ENCODE results near the gene CALR3.
"Not testable (repeated sequence)": the region's sequence is repeated elsewhere in the genome, so short reads cannot be mapped to it uniquely, and the experiment has no call there.

The CALR3 gene

GRCh38 chr19:16506961-16507360 is 11.0 kb upstream of the CALR3 start:
- H4K20me1 ChIP-seq (ENCODE audit: low read depth, low read length): no peaks in the 10 kb centered on the region
- H3K79me2 ChIP-seq (ENCODE audit: insufficient read depth, low read length): no peaks in the 10 kb centered on the region
- H2AFZ ChIP-seq (ENCODE audit: low read depth, low read length, severe bottlenecking): no peak overlapping the region
- no peaks in the 10 kb centered on the region for H3K27me3 ChIP-seq (ENCODE audit: low read length)
- no peak overlapping the region for H3K27ac ChIP-seq (ENCODE audit: low read depth, low read length)
- no peak for TF ChIP-seq EZH2phosphoT487 (conservative IDR thresholded peaks at IDR 0.05; ENCODE audit: low read length)
- TF ChIP-seq, protein P1, sequence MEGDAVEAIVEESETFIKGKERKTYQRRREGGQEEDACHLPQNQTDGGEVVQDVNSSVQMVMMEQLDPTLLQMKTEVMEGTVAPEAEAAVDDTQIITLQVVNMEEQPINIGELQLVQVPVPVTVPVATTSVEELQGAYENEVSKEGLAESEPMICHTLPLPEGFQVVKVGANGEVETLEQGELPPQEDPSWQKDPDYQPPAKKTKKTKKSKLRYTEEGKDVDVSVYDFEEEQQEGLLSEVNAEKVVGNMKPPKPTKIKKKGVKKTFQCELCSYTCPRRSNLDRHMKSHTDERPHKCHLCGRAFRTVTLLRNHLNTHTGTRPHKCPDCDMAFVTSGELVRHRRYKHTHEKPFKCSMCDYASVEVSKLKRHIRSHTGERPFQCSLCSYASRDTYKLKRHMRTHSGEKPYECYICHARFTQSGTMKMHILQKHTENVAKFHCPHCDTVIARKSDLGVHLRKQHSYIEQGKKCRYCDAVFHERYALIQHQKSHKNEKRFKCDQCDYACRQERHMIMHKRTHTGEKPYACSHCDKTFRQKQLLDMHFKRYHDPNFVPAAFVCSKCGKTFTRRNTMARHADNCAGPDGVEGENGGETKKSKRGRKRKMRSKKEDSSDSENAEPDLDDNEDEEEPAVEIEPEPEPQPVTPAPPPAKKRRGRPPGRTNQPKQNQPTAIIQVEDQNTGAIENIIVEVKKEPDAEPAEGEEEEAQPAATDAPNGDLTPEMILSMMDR (IDR thresholded peaks at IDR 0.05; ENCODE audit: insufficient read depth, low read length, poor library complexity, severe bottlenecking): no peak
- no peak overlapping the region for H3K9ac ChIP-seq (ENCODE audit: low read length)
- no peaks in the 10 kb centered on the region for H3K36me3 ChIP-seq (ENCODE audit: low read length)
- no peaks in the 10 kb centered on the region for H3F3A ChIP-seq (ENCODE audit: insufficient read depth)
- H3K9me3 ChIP-seq (ENCODE audit: insufficient read depth, low read length): no peaks in the 10 kb centered on the region
- H3K4me2 ChIP-seq (ENCODE audit: low read depth, low read length, poor library complexity, severe bottlenecking): no peak overlapping the region
- H3K9me2 ChIP-seq (replicated peaks; ENCODE audit: insufficient read depth, low read length): no peaks in the 10 kb centered on the region
- H3K4me3 ChIP-seq (ENCODE audit: insufficient read depth, low read length, poor library complexity, severe bottlenecking): no peak overlapping the region

GRCh38 chr19:16506161-16506560 is 10.2 kb upstream of the CALR3 start:
- H3K36me3 ChIP-seq (ENCODE audit: low read length): not testable (repeated sequence)

GRCh38 chr19:16504271-16504670 is 8.3 kb upstream of the CALR3 start:
- Histone ChIP-seq H3K79me2 (ENCODE audit: insufficient read depth, low read length) (no peaks in the 10 kb centered on the region), H3K27me3 (ENCODE audit: low read length) (no peaks in the 10 kb centered on the region), H3F3A (ENCODE audit: insufficient read depth) (no peaks in the 10 kb centered on the region), H3K9ac (ENCODE audit: low read length) (no peak overlapping the region), H3K4me2 (ENCODE audit: low read depth, low read length, poor library complexity, severe bottlenecking) (no peak overlapping the region), H4K20me1 (ENCODE audit: low read depth, low read length) (no peaks in the 10 kb centered on the region), H3K9me3 (ENCODE audit: insufficient read depth, low read length) (no peaks in the 10 kb centered on the region), H3K36me3 (ENCODE audit: low read length) (no peaks in the 10 kb centered on the region), H3K4me3 (ENCODE audit: insufficient read depth, low read length, poor library complexity, severe bottlenecking) (no peak overlapping the region), H2AFZ (ENCODE audit: low read depth, low read length, severe bottlenecking) (no peak overlapping the region), H3K27ac (ENCODE audit: low read depth, low read length) (no peak overlapping the region), H3K9me2 (replicated peaks; ENCODE audit: insufficient read depth, low read length) (no peaks in the 10 kb centered on the region)
- TF ChIP-seq, protein P1 (IDR thresholded peaks at IDR 0.05; ENCODE audit: insufficient read depth, low read length, poor library complexity, severe bottlenecking): no peak
- no peak for TF ChIP-seq EZH2phosphoT487 (conservative IDR thresholded peaks at IDR 0.05; ENCODE audit: low read length)

More at GRCh38 chr19:16506161-16506560, 10.2 kb upstream of the CALR3 start:
- not testable (repeated sequence) for H3K9me2 ChIP-seq (replicated peaks; ENCODE audit: insufficient read depth, low read length); H3K9me3 ChIP-seq (ENCODE audit: insufficient read depth, low read length); H3K27me3 ChIP-seq (ENCODE audit: low read length); H4K20me1 ChIP-seq (ENCODE audit: low read depth, low read length); H3F3A ChIP-seq (ENCODE audit: insufficient read depth); H3K4me3 ChIP-seq (ENCODE audit: insufficient read depth, low read length, poor library complexity, severe bottlenecking); H3K4me2 ChIP-seq (ENCODE audit: low read depth, low read length, poor library complexity, severe bottlenecking); H3K79me2 ChIP-seq (ENCODE audit: insufficient read depth, low read length); H3K27ac ChIP-seq (ENCODE audit: low read depth, low read length); H2AFZ ChIP-seq (ENCODE audit: low read depth, low read length, severe bottlenecking); H3K9ac ChIP-seq (ENCODE audit: low read length)

GRCh38 chr19:16497837-16498236 is 1.9 kb upstream of the CALR3 start:
- no peaks in the 10 kb centered on the region for H3K36me3 ChIP-seq (ENCODE audit: low read length)
- H4K20me1 ChIP-seq (ENCODE audit: low read depth, low read length): no peaks in the 10 kb centered on the region
- H3K9ac ChIP-seq (ENCODE audit: low read length): no peak overlapping the region
- no peak overlapping the region for H3K4me3 ChIP-seq (ENCODE audit: insufficient read depth, low read length, poor library complexity, severe bottlenecking)
- 0 out of 2 replicates have a peak, but pooled peaks cover 3% of the 10 kb centered on the region for H3F3A ChIP-seq (ENCODE audit: insufficient read depth)
- no peak for TF ChIP-seq EZH2phosphoT487 (conservative IDR thresholded peaks at IDR 0.05; ENCODE audit: low read length)
- TF ChIP-seq, protein P1 (IDR thresholded peaks at IDR 0.05; ENCODE audit: insufficient read depth, low read length, poor library complexity, severe bottlenecking): no peak
- H3K27ac ChIP-seq (ENCODE audit: low read depth, low read length): no peak overlapping the region
- H3K9me3 ChIP-seq (ENCODE audit: insufficient read depth, low read length): no peaks in the 10 kb centered on the region
- H3K4me2 ChIP-seq (ENCODE audit: low read depth, low read length, poor library complexity, severe bottlenecking): no peak overlapping the region
- no peaks in the 10 kb centered on the region for H3K9me2 ChIP-seq (replicated peaks; ENCODE audit: insufficient read depth, low read length)
- no peak overlapping the region for H2AFZ ChIP-seq (ENCODE audit: low read depth, low read length, severe bottlenecking)
- no peaks in the 10 kb centered on the region for H3K27me3 ChIP-seq (ENCODE audit: low read length)
- peaks cover 6% of the 10 kb centered on the region; the same call in 1 of the 2 replicates for H3K79me2 ChIP-seq (ENCODE audit: insufficient read depth, low read length)

All from SU-DHL-6 (cell line).